Pancreas (tissue), 10 donors: ENCODE measurements around the gene SRSF4. TPM values are rescaled to one million over a fixed set of nuclear protein-coding genes. Genes with fewer than 3 reads are reported as not detected.

ENCODE experiments used
- ATAC-seq, 4 donors: fragments of 200-7000 bp; cut with Tn5 transposase; one replicate each; pipeline versions ENCODE4 v1.8.0 to v1.9.1; 2020; ENCODE audit warnings: mild to moderate bottlenecking in 4 of 4, moderate library complexity in 4 of 4
- DNase-seq, 6 donors: peaks; one replicate each; pipeline ENCODE4 v3.0.0-alpha.2; 2020
- FAIRE-seq: peaks from 2 replicates; lab custom pipeline; 2012; peaks lifted over from hg19 to GRCh38; lab: Jason Lieb, UNC
- H3K27ac ChIP-seq, 4 donors: fragments of 200-600 bp; sonication (generic); 1 replicate in 3 of 4; 2 replicates in 1 of 4; pipeline versions ENCODE4 v1.5.0 to v1.8.0; 2020
- H3K27me3 ChIP-seq, 4 donors: fragments of 200-600 bp; one replicate each; pipeline ENCODE4 v1.8.0; 2021
- H3K36me3 ChIP-seq, 3 donors: fragments of 200-600 bp; sonication (generic) in 1 of 3; one replicate each; pipeline versions ENCODE4 v1.5.0 to v1.8.0; 2020 to 2021
- H3K4me1 ChIP-seq, 3 donors: fragments of 200-600 bp; one replicate each; pipeline ENCODE4 v1.8.0; 2021
- H3K4me3 ChIP-seq, 4 donors: fragments of 200-600 bp; sonication (generic) in 2 of 4; one replicate each; pipeline versions ENCODE4 v1.5.0 to v1.8.0; 2020 to 2021
- H3K9me3 ChIP-seq, 4 donors: fragments of 200-600 bp; one replicate each; pipeline ENCODE4 v1.8.0; 2021
- WGBS, 2 donors: extraction: QIAGEN DNeasy Blood & Tissue Kit; methylation state at CpG; one replicate each; pipeline ENCODE4 v1.1.7; 2013; 5-methylcytosine and 5-hydroxymethylcytosine counted together
- intact Hi-C, 3 donors: fragments of 100-400 bp; cut with DNase I; formaldehyde crosslinking; loops; one replicate each; pipeline versions ENCODE4 v1.11.1 to v1.14.2; 2022
- polyA plus RNA-seq, 2 donors: library from polyadenylated mRNA; stranded (reverse); fragments of 200-250 nt; gene quantifications; one replicate each; pipeline ENCODE4 v1.2.3, GENCODE V29; 2013
- total RNA-seq, 6 donors: library from RNA; stranded (reverse); fragmentation: NEBNext Ultra II Directional in 4 of 6; extraction: Animal tissue kit (Norgen Biotek cat#: 25700) in 4 of 6; gene quantifications; one replicate each; pipeline versions ENCODE4 v1.2.1 to v1.2.4, GENCODE V29; 2021 to 2023
- TF ChIP-seq, protein P1 (sequence below), 4 donors: fragments of 200-600 bp; sonication (generic) in 3 of 4; IDR thresholded peaks; one replicate each; pipeline versions ENCODE4 v1.5.0 to v1.8.0; 2021; ENCODE audit warnings: antibody characterized with exemption in 4 of 4
- donor health status: healthy with polysubstance abuse.
- donor health status: DM: no; HTN: no; CAD: no; lungs with moderate emphysema.
- donor health status: DM: no; HTN: no; CAD: no.
- donor health status: control.
- donor health status: control.
- donor health status: Bipolar disorder and iron deficiency.
- donor health status: DM: yes; HTN: yes; CAD: no.
- donor health status: DM: no; HTN: no; CAD: no.
- donor health status: DM: no; HTN: no; CAD: no.
- donor health status: DM: yes; HTN: yes; CAD: no.

Gene SRSF4
- total and polyA plus RNA-seq, 8 donors, result 22.6 to 72.6 (median 27.2) TPM

DNA sequence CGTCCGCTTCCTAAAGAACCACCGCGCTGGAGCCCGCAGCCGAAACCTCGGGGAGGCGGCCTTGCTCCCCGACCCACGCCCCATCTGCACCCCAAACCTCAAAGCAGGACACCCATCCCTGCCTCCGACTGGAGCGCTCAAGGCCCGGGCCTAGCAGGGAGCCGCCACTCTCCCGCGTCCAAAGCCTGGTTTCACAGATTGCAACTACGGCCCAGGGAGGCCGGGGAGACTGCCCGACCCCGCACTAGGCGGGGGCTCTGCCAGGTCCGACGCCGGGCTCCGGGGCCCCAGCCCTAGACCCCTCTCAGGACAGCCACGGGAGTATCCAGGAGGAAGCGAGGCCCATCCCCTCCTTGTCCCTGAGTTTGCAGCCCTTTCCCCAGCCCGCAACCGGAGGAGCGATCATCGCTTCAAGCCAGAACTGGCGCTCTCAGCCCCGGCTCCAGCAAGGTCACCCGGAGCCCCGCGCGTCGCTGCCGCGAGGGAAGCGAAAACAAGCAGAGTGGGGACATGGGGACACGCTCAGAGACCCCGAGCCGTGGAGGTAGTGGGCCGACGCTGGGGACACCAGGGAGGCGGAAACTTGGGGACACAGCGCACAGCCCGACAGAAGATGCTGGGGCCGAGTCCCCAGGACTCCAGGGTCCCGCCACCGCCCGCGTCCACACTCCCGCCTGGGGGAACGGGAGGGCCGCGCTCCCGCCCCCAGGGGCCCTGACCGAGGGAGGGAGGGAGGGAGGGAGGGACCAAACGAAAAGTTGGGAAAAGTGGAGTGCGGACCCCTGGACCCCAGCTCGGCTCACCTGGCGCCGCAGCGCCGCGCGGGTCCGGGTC is 58.4 kb downstream of the SRSF4 start:
- TF ChIP-seq, protein P1, sequence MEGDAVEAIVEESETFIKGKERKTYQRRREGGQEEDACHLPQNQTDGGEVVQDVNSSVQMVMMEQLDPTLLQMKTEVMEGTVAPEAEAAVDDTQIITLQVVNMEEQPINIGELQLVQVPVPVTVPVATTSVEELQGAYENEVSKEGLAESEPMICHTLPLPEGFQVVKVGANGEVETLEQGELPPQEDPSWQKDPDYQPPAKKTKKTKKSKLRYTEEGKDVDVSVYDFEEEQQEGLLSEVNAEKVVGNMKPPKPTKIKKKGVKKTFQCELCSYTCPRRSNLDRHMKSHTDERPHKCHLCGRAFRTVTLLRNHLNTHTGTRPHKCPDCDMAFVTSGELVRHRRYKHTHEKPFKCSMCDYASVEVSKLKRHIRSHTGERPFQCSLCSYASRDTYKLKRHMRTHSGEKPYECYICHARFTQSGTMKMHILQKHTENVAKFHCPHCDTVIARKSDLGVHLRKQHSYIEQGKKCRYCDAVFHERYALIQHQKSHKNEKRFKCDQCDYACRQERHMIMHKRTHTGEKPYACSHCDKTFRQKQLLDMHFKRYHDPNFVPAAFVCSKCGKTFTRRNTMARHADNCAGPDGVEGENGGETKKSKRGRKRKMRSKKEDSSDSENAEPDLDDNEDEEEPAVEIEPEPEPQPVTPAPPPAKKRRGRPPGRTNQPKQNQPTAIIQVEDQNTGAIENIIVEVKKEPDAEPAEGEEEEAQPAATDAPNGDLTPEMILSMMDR (IDR thresholded peaks at IDR 0.05), result no peak
- 11 to 14% methylated on average over 53 to 70 of the region's 70 CpGs for WGBS, 2 donors
- FAIRE-seq, result no peak
- peak in 4 of 6 donors; percentile 17 to 80 (median 51) for DNase-seq
- intact Hi-C loops, result no loop called here
- Histone ChIP-seq H3K27me3 (peaks cover 0 to 8% (median 0%) of the 10 kb centered on the region in 4 donors), H3K27ac (peak overlapping the region in 2 of 4 donors; percentile 36 to 52), H3K4me1 (peaks cover 0 to 14% (median 7%) of the 10 kb centered on the region in 3 donors), H3K36me3 (peaks cover 0 to 3% (median 0%) of the 10 kb centered on the region in 3 donors), H3K4me3 (peak overlapping the region in 3 of 4 donors; percentile 42 to 71 (median 54)), H3K9me3 (no peaks in the 10 kb centered on the region)
- ATAC-seq, result peak in 3 of 4 donors; percentile 6 to 10 (median 9)

DNA sequence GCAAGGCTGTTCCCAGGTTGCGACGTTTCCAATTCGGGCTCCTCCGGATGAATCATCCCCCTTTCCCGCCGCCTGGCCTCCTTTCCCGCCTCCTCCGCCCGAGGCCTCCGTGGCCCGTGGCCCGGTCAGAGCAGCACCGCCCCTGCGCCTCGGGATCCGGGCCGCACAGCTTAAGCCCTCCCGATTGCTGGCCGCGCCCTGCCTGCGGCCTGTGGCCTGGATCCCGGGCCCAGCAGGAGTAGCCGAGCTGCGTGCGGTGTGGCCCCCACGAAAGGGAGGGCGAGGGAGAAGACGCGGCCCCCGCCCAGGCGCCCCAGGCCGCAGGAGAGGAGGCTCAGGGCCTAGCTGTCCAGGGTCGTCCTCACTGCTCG is 59.0 kb downstream of the SRSF4 start:
- ATAC-seq, result peak in 3 of 4 donors; percentile 24 to 43 (median 30)
- H3K27me3 ChIP-seq, result peaks cover 0 to 8% (median 0%) of the 10 kb centered on the region in 4 donors
- intact Hi-C loops, result no loop called here
- no peaks in the 10 kb centered on the region for H3K9me3 ChIP-seq
- peak; percentile 16 to 77 (median 43) for DNase-seq
- H3K4me3 ChIP-seq, result peak overlapping the region in 2 of 4 donors; percentile 54 to 71
- H3K4me1 ChIP-seq, result peaks cover 0 to 14% (median 7%) of the 10 kb centered on the region in 3 donors
- H3K36me3 ChIP-seq, result peaks cover 0 to 6% (median 0%) of the 10 kb centered on the region in 3 donors
- TF ChIP-seq, protein P1 (IDR thresholded peaks at IDR 0.05), result no peak
- no peak for FAIRE-seq
- H3K27ac ChIP-seq, result peak overlapping the region in 2 of 4 donors; percentile 36 to 52
- WGBS, 2 donors, result 16 to 22% methylated on average over 31 to 34 of the region's 34 CpGs

DNA sequence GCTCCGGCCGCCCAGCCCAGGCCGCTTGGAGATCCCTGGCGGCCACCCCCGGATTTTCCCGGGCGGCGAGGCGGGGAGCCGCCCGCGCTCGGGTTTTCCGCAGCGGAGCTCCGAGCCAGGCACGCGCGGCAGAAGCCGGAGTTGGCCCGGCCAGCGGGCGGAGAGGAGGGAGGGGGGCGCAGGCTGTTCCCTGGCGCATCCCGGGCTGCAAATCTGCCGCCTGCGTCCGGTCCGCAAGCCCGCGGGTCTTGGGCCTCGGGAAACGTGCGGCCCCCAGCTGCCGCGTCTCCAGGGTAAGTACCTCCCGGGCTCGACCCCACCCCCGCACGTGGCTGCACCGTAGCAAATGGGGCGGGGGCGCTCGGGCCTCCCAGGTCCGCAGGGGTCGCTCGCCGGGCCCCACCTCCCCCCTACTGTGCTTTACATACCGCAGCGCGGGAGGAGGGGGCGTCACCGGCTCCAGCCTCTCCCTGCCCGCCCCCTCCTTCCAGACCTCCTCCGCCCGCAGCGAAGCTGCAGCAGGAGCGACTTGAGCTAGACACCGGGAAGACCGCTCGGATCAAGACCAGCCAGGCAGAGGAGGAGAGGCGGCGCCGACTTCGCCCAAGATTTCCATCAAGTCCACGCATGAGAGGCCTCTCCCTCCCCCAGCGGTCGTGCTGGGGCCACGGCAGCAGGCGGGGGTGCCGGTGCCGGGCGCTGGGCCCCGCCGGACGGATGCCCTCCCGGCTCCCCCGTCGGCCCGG is 59.6 kb downstream of the SRSF4 start:
- intact Hi-C loops, result no loop called here
- TF ChIP-seq, protein P1 (IDR thresholded peaks at IDR 0.05), result no peak
- Histone ChIP-seq H3K9me3 (no peaks in the 10 kb centered on the region), H3K36me3 (peaks cover 0 to 6% (median 0%) of the 10 kb centered on the region in 3 donors), H3K27me3 (peaks cover 0 to 8% (median 0%) of the 10 kb centered on the region in 4 donors), H3K4me3 (peak overlapping the region in 2 of 4 donors; percentile 54 to 71), H3K27ac (peak overlapping the region in 2 of 4 donors; percentile 4 to 36), H3K4me1 (peaks cover 0 to 14% (median 7%) of the 10 kb centered on the region in 3 donors)
- FAIRE-seq (no peak), ATAC-seq (no peak), DNase-seq (peak in 3 of 6 donors; percentile 30 to 76 (median 64))
- 2 to 6% methylated on average over 54 to 81 of the region's 81 CpGs for WGBS, 2 donors

DNA sequence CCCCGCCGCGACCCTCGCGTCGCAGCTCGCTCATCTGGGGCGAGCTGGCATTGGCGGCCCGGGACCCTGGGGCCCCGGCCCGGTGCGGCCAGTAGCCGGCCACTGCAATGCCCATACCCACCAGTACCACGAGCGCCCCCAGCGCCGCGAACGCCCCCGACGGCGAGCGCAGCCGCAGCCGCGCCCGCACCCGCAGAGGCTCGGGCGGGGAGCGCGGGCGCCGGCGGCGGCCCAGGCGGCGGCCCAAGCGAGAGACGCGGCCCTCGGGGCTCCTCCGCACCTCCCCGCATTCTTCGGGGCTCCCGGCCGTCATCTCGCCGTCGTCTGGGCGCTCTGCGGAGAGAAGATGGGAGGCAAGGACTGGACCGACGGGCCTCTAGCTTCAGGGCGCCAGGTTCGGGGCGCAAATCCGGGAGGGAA is 60.2 kb downstream of the SRSF4 start:
- ATAC-seq (no peak), DNase-seq (peak in 1 of 6 donors; percentile 64), FAIRE-seq (no peak)
- WGBS, 2 donors, result 4 to 6% methylated on average over 41 to 59 of the region's 59 CpGs
- intact Hi-C loops, result no loop called here
- Histone ChIP-seq H3K4me3 (peak overlapping the region in 2 of 4 donors; percentile 54 to 71), H3K4me1 (peaks cover 0 to 14% (median 7%) of the 10 kb centered on the region in 3 donors), H3K36me3 (peaks cover 0 to 6% (median 0%) of the 10 kb centered on the region in 3 donors), H3K27ac (no peak overlapping the region), H3K9me3 (no peaks in the 10 kb centered on the region), H3K27me3 (peaks cover 0 to 8% (median 0%) of the 10 kb centered on the region in 4 donors)
- TF ChIP-seq, protein P1 (IDR thresholded peaks at IDR 0.05), result no peak
